Endothelial cell of umbilical vein (primary cell): Measurements from ENCODE around the gene CXCR4. TPM values are rescaled to one million over a fixed set of nuclear protein-coding genes. Genes with fewer than 3 reads are reported as not detected.

Experiments
- BruUV-seq: library from RNA; stranded (reverse); fragments of 400-500 nt; replicated peaks from 2 replicates; lab custom pipeline; 2021; lab: Mats Ljungman, UMichigan
- CTCF ChIA-PET: fragments of 300-600, 350-600 bp; sonication (Branson Sonifier 250); formaldehyde crosslinking; loops from one replicate; lab custom pipeline; 2021; ENCODE audit warnings: antibody characterized with exemption, inconsistent platforms; lab: Charles Lee
- POLR2A ChIA-PET: fragments of 300-600, 350-600 bp; sonication (Branson Sonifier 250); formaldehyde crosslinking; loops from one replicate; lab custom pipeline; 2021; ENCODE audit warnings: antibody characterized with exemption, inconsistent platforms; lab: Charles Lee
- DNase-seq: peaks from one replicate; pipeline ENCODE4 v3.0.0-alpha.2; 2011; ENCODE audit warnings: low read depth, low spot score
- FAIRE-seq: peaks from 2 replicates; lab custom pipeline; 2011; peaks lifted over from hg19 to GRCh38; lab: Jason Lieb, UNC
- H2AFZ ChIP-seq: 2 replicates; pipeline ENCODE4 v1.6.0; 2012; ENCODE audit warnings: low read depth, low read length, control low read depth, inconsistent platforms
- H3K27ac ChIP-seq: 2 replicates; pipeline ENCODE4 v1.5.1; 2011; ENCODE audit warnings: low read depth, mild to moderate bottlenecking, control low read depth, low read length, moderate library complexity; ENCODE audit not compliant: insufficient read depth
- H3K27me3 ChIP-seq, 2 experiments: 2 replicates each; pipeline versions ENCODE4 v1.6.0 to v1.6.1; 2011; ENCODE audit warnings: low read length in 2 of 2, mixed read lengths in 1 of 2; ENCODE audit not compliant: control insufficient read depth in 2 of 2, insufficient read depth in 2 of 2
- H3K36me3 ChIP-seq, 2 experiments: 2 replicates in 1 of 2; 3 replicates in 1 of 2; pipeline ENCODE4 v1.5.1; 2011; ENCODE audit warnings: low read length in 2 of 2, mild to moderate bottlenecking in 1 of 2, moderate library complexity in 1 of 2; ENCODE audit not compliant: control insufficient read depth in 2 of 2, insufficient read depth in 2 of 2; ENCODE audit errors: extremely low read depth in 1 of 2
- H3K4me1 ChIP-seq: 3 replicates; pipeline ENCODE4 v1.5.1; 2011; ENCODE audit warnings: mild to moderate bottlenecking, low read length; ENCODE audit not compliant: control insufficient read depth, insufficient read depth; ENCODE audit errors: extremely low read depth
- H3K4me2 ChIP-seq: 2 replicates; pipeline ENCODE4 v1.6.1; 2011; ENCODE audit warnings: low read length, control low read depth, mixed read lengths; ENCODE audit not compliant: insufficient read depth
- H3K4me3 ChIP-seq, 3 experiments: fragments of 200-600 bp in 1 of 3; sonication (generic), shearing (Covaris generic) in 1 of 3; replicated peaks in 1 of 3; 2 replicates each; pipeline ENCODE4 v1.5.1; 2011 to 2016; ENCODE audit warnings: control low read depth in 3 of 3, low read length in 3 of 3, mild to moderate bottlenecking in 2 of 3, inconsistent platforms in 1 of 3, low read depth in 1 of 3, moderate library complexity in 1 of 3; ENCODE audit not compliant: insufficient read depth in 1 of 3
- H3K79me2 ChIP-seq: 2 replicates; pipeline ENCODE4 v1.6.0; 2012; ENCODE audit warnings: low read length, inconsistent platforms; ENCODE audit not compliant: control insufficient read depth, insufficient read depth
- H3K9ac ChIP-seq: replicated peaks from 2 replicates; pipeline ENCODE3; 2011; ENCODE audit warnings: low read length, control low read depth; ENCODE audit not compliant: insufficient read depth; ENCODE audit errors: extremely low read depth
- H3K9me1 ChIP-seq: replicated peaks from 3 replicates; pipeline ENCODE4 v1.6.0; 2011; ENCODE audit warnings: mild to moderate bottlenecking, low read length; ENCODE audit not compliant: control insufficient read depth, insufficient read depth; ENCODE audit errors: extremely low read depth
- H3K9me3 ChIP-seq: replicated peaks from 2 replicates; pipeline ENCODE4 v1.5.1; 2012; ENCODE audit warnings: low read length, inconsistent platforms; ENCODE audit not compliant: control insufficient read depth, insufficient read depth
- H4K20me1 ChIP-seq: replicated peaks from 2 replicates; pipeline ENCODE3; 2011; ENCODE audit warnings: mild to moderate bottlenecking, low read length; ENCODE audit not compliant: control insufficient read depth, insufficient read depth; ENCODE audit errors: extremely low read depth
- CTCF ChIP-seq, 2 donors: IDR thresholded peaks; 1 replicate in 1 of 2; 2 replicates in 1 of 2; pipeline ENCODE4 v1.5.1; 2011; ENCODE audit warnings: low read length in 2 of 2, mild to moderate bottlenecking in 2 of 2, moderate library complexity in 2 of 2, control low read depth in 1 of 2, inconsistent platforms in 1 of 2, low read depth in 1 of 2; ENCODE audit not compliant: insufficient read depth in 1 of 2; ENCODE audit errors: extremely low read depth in 1 of 2
- EZH2 ChIP-seq: IDR thresholded peaks from 2 replicates; pipeline ENCODE4 v1.6.1; 2012; ENCODE audit warnings: borderline replicate concordance, low read depth, mild to moderate bottlenecking, moderate library complexity, low read length, inconsistent platforms; ENCODE audit not compliant: severe bottlenecking
- FOS ChIP-seq: IDR thresholded peaks from 2 replicates; pipeline ENCODE4 v1.6.1; 2011; ENCODE audit warnings: mild to moderate bottlenecking, low read length, moderate library complexity, borderline replicate concordance; ENCODE audit not compliant: insufficient read depth
- GATA2 ChIP-seq: IDR thresholded peaks from 2 replicates; pipeline ENCODE4 v1.7.0; 2011; ENCODE audit warnings: low read depth, mild to moderate bottlenecking, moderate library complexity, mixed read lengths, low read length; ENCODE audit not compliant: insufficient read length, insufficient read depth
- JUN ChIP-seq: IDR thresholded peaks from 2 replicates; pipeline ENCODE4 v1.6.1; 2011; ENCODE audit warnings: borderline replicate concordance, low read depth; ENCODE audit not compliant: insufficient read length, insufficient read depth
- MAX ChIP-seq: IDR thresholded peaks from 2 replicates; pipeline ENCODE4 v1.6.1; 2011; ENCODE audit not compliant: insufficient read depth, insufficient read length
- MYC ChIP-seq: IDR thresholded peaks from one replicate; pipeline ENCODE4 v1.6.1; 2011; ENCODE audit warnings: mild to moderate bottlenecking, low read depth, low read length
- POLR2A ChIP-seq: IDR thresholded peaks from 2 replicates; pipeline ENCODE4 v1.6.1; 2012; ENCODE audit warnings: low read depth, mild to moderate bottlenecking, control low read depth, low read length
- POLR2AphosphoS5 ChIP-seq: IDR thresholded peaks from 2 replicates; pipeline ENCODE4 v1.6.1; 2012; ENCODE audit warnings: low read depth, mild to moderate bottlenecking, control low read depth, low read length, moderate library complexity; ENCODE audit not compliant: insufficient read depth
- dilution Hi-C: fragments of 300-500 bp; cut with MboI; formaldehyde crosslinking; loops from one replicate; pipeline ENCODE4 v1.15.0; 2019; ENCODE audit warnings: low sequenced_read_pairs; ENCODE audit not compliant: extremely low pct_ligation_motif_present
- intact Hi-C: fragments of 100-400 bp; cut with micrococcal nuclease; formaldehyde crosslinking; loops from one replicate; pipeline ENCODE4 v1.10.0; 2022
- polyA plus RNA-seq, 4 experiments: library from polyadenylated mRNA; depleted of rRNA in 3 of 4; stranded (reverse) in 3 of 4; unstranded in 1 of 4; fragments of >200 nt; gene quantifications; 2 replicates each; pipeline versions ENCODE4 v1.2.1 to v1.2.3, GENCODE V29; 2011 to 2012; ENCODE audit warnings: missing spikeins in 1 of 4
- total RNA-seq: library from RNA; stranded (reverse); gene quantifications from 2 replicates; pipeline ENCODE4 v1.2.3, GENCODE V29; 2021

The CXCR4 gene
- total and polyA plus RNA-seq, 2 donors (not counting 3 experiments of a cell fraction or from before 2014, with no cell fraction given): 42.2 to 52.4 TPM

- no TSS peak for BruUV-seq
- CTCF ChIA-PET: no interaction called here
- Histone ChIP-seq H3K79me2 (no peaks in the 10 kb centered on the region), H3K9me1 (no peaks in the 10 kb centered on the region), H3K4me1 (no peaks in the 10 kb centered on the region), H3K9me3 (no peaks in the 10 kb centered on the region), H3K27ac (no peak overlapping the region), H3K4me2 (no peak overlapping the region), H4K20me1 (no peaks in the 10 kb centered on the region), H3K36me3 (no peaks in the 10 kb centered on the region), H3K27me3 (no peaks in the 10 kb centered on the region), H2AFZ (no peak overlapping the region), H3K9ac (no peak overlapping the region), H3K4me3 (no peak overlapping the region)
- intact Hi-C loops (no loop called here), dilution Hi-C loops (no loop called here)
- FAIRE-seq: no peak
- TF ChIP-seq POLR2A: no peak
- TF ChIP-seq MAX: no peak
- TF ChIP-seq EZH2: no peak
- no peak for TF ChIP-seq FOS
- TF ChIP-seq JUN: no peak
- no peak for TF ChIP-seq MYC
- TF ChIP-seq POLR2AphosphoS5: no peak
- TF ChIP-seq CTCF (IDR thresholded peaks at IDR 0.05; ENCODE audit: extremely low read depth in 1 of 2, insufficient read depth in 1 of 2, low read depth in 1 of 2, low read length in 2 of 2): no peak
- TF ChIP-seq GATA2: no peak
- DNase-seq: no peak
- POLR2A ChIA-PET: no interaction called here
Measured at GRCh38 chr2:136070913-136071312, 47.0 kb downstream of the CXCR4 start.
